Measurements from ENCODE around the gene ERCC2. TPM values are rescaled to one million over a fixed set of nuclear protein-coding genes. Genes with fewer than 3 reads are reported as not detected.
"Not testable (repeated sequence)": the region's sequence is repeated elsewhere in the genome, so short reads cannot be mapped to it uniquely, and the experiment has no call there.

ERCC2 gene
- total RNA-seq = 10 to 100 TPM; 19.0 to 20.0 TPM

DNA sequence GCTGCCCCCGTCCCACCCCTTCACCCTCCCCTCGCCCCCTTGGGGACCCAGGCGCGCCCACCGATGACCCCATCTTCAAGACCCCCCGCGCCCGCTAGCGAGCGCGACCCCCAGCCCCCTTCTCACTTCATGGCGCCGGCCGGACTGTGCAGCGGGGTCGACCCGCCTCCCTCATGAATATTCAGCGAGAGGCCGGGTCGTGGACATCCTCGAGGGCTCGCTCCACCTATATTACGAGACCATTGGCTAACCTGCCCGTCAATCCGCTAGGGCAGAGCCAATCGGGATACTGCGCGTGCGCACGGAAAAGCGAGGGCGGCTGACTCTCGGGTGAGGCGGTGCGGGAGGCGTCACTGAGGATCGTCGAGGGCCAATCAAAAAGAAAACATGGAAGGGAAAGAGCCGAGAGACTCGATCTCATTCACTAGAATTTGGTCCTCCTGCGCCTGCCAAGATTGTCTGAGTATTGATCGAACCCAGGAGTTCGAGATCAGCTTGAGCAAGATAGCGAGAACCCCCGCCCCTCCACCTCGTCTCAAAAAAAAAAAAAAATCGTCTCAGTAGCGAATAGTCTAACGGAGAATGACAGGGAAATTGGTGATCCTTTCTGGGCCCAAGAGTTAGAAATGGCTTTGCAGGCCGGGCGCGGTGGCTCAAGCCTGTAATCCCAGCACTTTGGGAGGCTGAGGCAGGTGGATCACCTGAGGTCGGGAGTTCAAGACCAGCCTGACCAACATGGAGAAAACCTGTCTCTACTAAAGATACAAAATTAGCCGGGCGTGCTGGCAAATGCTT lies at the start of gene ERCC2:
Gene ERCC2 (minus strand): TSS at position 164 of the 795 bp plus-strand sequence. CDS start 33 bp downstream, at position 131.
- Mint-ChIP-seq H3K9me3 (no peaks in the 10 kb centered on the region), H3K36me3 (ENCODE audit: low read depth) (no peaks in the 10 kb centered on the region), H3K27me3 (no peaks in the 10 kb centered on the region), H3K27ac (peak within 1 kb of the TSS; percentile 97), H3K4me3 (peak within 1 kb of the TSS; percentile 89), H3K4me1 (peaks cover 18% of the 10 kb centered on the region)
- CTCF ChIA-PET = interaction anchor here (0.9 to 1.5 kb wide), 6 partner anchors 32 to 322 kb away, joined by 3 to 5 read pairs (median 3); partner anchors contain the start of genes PPP1R13L and QPCTL
- POLR2A ChIA-PET = interaction anchor here (0.7 to 1.1 kb wide), 4 partner anchors 14 to 480 kb away, joined by 3 to 4 read pairs (median 3); no protein-coding TSS in a partner anchor
- peak; percentile 100 for DNase-seq

GRCh38 chr19:45419895-45420294 lies 49.5 kb upstream of the ERCC2 start:
- peaks cover 59% of the 10 kb centered on the region for H3K4me1 Mint-ChIP-seq
- ChIA-PET CTCF (interaction anchor here (1.2 kb wide), 1 partner anchor 19 kb away, joined by 4 read pairs; no protein-coding TSS in a partner anchor), POLR2A (interaction anchor here (1.2 kb wide), 1 partner anchor 48 kb away, joined by 5 read pairs; the partner anchor contains the start of gene FOSB)
- peak overlapping the region; percentile 52 for H3K27ac Mint-ChIP-seq
- no peaks in the 10 kb centered on the region for H3K9me3 Mint-ChIP-seq
- H3K4me3 Mint-ChIP-seq = no peak overlapping the region
- no peaks in the 10 kb centered on the region for H3K27me3 Mint-ChIP-seq
- H3K36me3 Mint-ChIP-seq (ENCODE audit: low read depth) = peaks cover 37% of the 10 kb centered on the region
- no peak for DNase-seq

DNA sequence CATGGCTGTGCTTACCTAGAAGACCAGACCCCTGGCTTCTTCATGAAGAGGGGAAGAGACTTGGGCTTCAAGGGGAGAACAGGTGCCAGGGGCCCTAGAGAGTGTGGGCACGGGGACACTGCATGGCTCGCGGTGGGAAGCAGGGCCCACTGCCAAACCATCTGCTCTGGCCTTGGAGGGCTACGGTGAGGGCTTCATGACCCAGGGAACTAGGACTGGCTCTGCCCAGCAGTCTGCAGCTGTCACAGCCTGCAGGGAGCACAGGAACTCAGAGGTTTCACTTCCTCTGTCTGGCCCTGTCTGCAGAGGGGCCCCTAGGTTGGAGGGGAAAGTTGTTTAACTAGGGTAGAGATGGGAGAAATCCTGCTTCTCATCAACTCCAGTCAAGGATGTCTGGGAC lies 49.0 kb upstream of the ERCC2 start:
- H3K27me3 Mint-ChIP-seq = no peaks in the 10 kb centered on the region
- DNase-seq = peak; percentile 39
- peak overlapping the region; percentile 67 for H3K27ac Mint-ChIP-seq
- H3K36me3 Mint-ChIP-seq (ENCODE audit: low read depth) = peaks cover 40% of the 10 kb centered on the region
- CTCF ChIA-PET = no interaction called here
- no peaks in the 10 kb centered on the region for H3K9me3 Mint-ChIP-seq
- H3K4me1 Mint-ChIP-seq = peaks cover 55% of the 10 kb centered on the region
- no peak overlapping the region for H3K4me3 Mint-ChIP-seq
- POLR2A ChIA-PET = interaction anchor here (1.2 kb wide), 1 partner anchor 48 kb away, joined by 5 read pairs; the partner anchor contains the start of gene FOSB

- Mint-ChIP-seq H3K4me1 (peaks cover 49% of the 10 kb centered on the region), H3K36me3 (ENCODE audit: low read depth) (peaks cover 46% of the 10 kb centered on the region), H3K27ac (peak overlapping the region; percentile 67), H3K27me3 (no peaks in the 10 kb centered on the region), H3K4me3 (no peak overlapping the region), H3K9me3 (no peaks in the 10 kb centered on the region)
- ChIA-PET CTCF (no interaction called here), POLR2A (no interaction called here)
- DNase-seq = no peak
These were observed 48.4 kb upstream of the ERCC2 start for GRCh38 chr19:45418802-45419201.

GRCh38 chr19:45417151-45417550 lies 46.8 kb upstream of the ERCC2 start:
- H3K9me3 Mint-ChIP-seq = no peaks in the 10 kb centered on the region
- POLR2A ChIA-PET = interaction anchor here (0.9 kb wide), 1 partner anchor 8 kb away, joined by 3 read pairs; no protein-coding TSS in a partner anchor
- H3K27ac Mint-ChIP-seq = no peak overlapping the region
- H3K4me1 Mint-ChIP-seq = peaks cover 34% of the 10 kb centered on the region
- DNase-seq = no peak
- peaks cover 57% of the 10 kb centered on the region for H3K36me3 Mint-ChIP-seq (ENCODE audit: low read depth)
- no peak overlapping the region for H3K4me3 Mint-ChIP-seq
- CTCF ChIA-PET = interaction anchor here (0.8 kb wide), 1 partner anchor 22 kb away, joined by 4 read pairs; no protein-coding TSS in a partner anchor
- H3K27me3 Mint-ChIP-seq = no peaks in the 10 kb centered on the region

- Mint-ChIP-seq H3K9me3 (no peaks in the 10 kb centered on the region), H3K4me3 (no peak overlapping the region), H3K4me1 (peaks cover 14% of the 10 kb centered on the region), H3K27ac (no peak overlapping the region), H3K36me3 (ENCODE audit: low read depth) (peaks cover 45% of the 10 kb centered on the region), H3K27me3 (no peaks in the 10 kb centered on the region)
- CTCF ChIA-PET = interaction anchor here (0.8 to 1.2 kb wide), 3 partner anchors 23 to 65 kb away, joined by 3 to 5 read pairs (median 5); no protein-coding TSS in a partner anchor
- DNase-seq = no peak
- POLR2A ChIA-PET = interaction anchor here (0.6 kb wide), 1 partner anchor 9 kb away, joined by 3 read pairs; the partner anchor contains the start of gene ERCC1
These were observed 44.1 kb upstream of the ERCC2 start for GRCh38 chr19:45414468-45414867.

GRCh38 chr19:45413497-45413896 lies 43.1 kb upstream of the ERCC2 start:
- no peak for DNase-seq
- POLR2A ChIA-PET = no interaction called here
- no peak overlapping the region for H3K27ac Mint-ChIP-seq
- H3K36me3 Mint-ChIP-seq (ENCODE audit: low read depth) = peaks cover 39% of the 10 kb centered on the region
- H3K9me3 Mint-ChIP-seq = no peaks in the 10 kb centered on the region
- CTCF ChIA-PET = interaction anchor here (1.7 to 2.4 kb wide), 2 partner anchors 11 to 26 kb away, joined by 6 to 10 read pairs; no protein-coding TSS in a partner anchor
- H3K4me1 Mint-ChIP-seq = peaks cover 10% of the 10 kb centered on the region
- no peaks in the 10 kb centered on the region for H3K27me3 Mint-ChIP-seq
- H3K4me3 Mint-ChIP-seq = no peak overlapping the region

DNA sequence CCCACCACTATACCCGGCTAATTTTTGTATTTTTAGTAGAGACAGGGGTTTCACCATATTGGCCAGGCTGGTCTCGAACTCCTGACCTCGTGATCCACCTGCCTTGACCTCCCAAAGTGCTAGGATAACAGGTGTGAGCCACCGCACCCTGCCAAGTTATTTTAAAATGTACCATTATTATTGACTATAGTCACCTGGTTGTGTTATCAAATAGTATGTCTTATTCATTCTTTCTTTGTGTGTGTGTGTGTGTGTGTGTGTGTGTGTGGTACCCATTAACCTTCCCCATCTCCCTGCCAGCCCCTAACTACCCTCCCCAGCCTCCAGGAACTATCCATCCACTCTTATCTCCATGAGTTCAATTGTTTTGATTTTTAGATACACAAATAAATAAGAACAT lies 40.0 kb upstream of the ERCC2 start:
- H3K27me3 Mint-ChIP-seq, H3K27ac Mint-ChIP-seq, DNase-seq, POLR2A ChIA-PET, CTCF ChIA-PET, H3K4me3 Mint-ChIP-seq, H3K9me3 Mint-ChIP-seq: not testable (repeated sequence)
- Mint-ChIP-seq H3K4me1 (peaks cover 23% of the 10 kb centered on the region), H3K36me3 (ENCODE audit: low read depth) (peaks cover 25% of the 10 kb centered on the region)

GRCh38 chr19:45409557-45409920 lies 39.2 kb upstream of the ERCC2 start:
- Mint-ChIP-seq H3K4me3 (no peak overlapping the region), H3K9me3 (no peaks in the 10 kb centered on the region), H3K4me1 (peaks cover 31% of the 10 kb centered on the region), H3K27ac (no peak overlapping the region), H3K36me3 (ENCODE audit: low read depth) (peaks cover 24% of the 10 kb centered on the region), H3K27me3 (peaks cover 1% of the 10 kb centered on the region)
- CTCF ChIA-PET = no interaction called here
- no peak for DNase-seq
- POLR2A ChIA-PET = interaction anchor here (1.4 kb wide), 1 partner anchor 8 kb away, joined by 3 read pairs; no protein-coding TSS in a partner anchor

DNA sequence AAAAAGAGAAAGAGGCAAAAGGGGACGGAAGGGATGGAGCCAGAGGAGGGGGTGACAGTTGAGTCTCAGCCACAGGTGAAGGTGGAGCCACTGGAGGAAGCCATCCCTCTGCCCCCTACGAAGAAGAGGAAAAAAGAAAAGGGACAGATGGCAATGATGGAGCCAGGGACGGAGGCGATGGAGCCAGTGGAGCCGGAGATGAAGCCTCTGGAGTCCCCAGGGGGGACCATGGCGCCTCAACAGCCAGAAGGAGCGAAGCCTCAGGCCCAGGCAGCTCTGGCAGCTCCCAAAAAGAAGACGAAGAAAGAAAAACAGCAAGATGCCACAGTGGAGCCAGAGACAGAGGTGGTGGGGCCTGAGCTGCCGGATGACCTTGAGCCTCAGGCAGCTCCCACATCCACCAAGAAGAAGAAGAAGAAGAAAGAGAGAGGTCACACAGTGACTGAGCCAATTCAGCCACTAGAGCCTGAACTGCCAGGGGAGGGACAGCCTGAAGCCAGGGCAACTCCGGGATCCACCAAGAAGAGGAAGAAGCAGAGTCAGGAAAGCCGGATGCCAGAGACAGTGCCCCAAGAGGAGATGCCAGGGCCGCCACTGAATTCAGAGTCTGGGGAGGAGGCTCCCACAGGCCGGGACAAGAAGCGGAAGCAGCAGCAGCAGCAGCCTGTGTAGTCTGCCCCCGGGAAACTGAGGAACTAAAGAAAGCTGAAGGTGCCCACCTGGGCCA lies 38.6 kb upstream of the ERCC2 start:
- peaks cover 18% of the 10 kb centered on the region for H3K36me3 Mint-ChIP-seq (ENCODE audit: low read depth)
- H3K9me3 Mint-ChIP-seq = no peaks in the 10 kb centered on the region
- H3K27ac Mint-ChIP-seq = no peak overlapping the region
- POLR2A ChIA-PET = interaction anchor here (1.4 kb wide), 1 partner anchor 9 kb away, joined by 3 read pairs; no protein-coding TSS in a partner anchor
- peaks cover 36% of the 10 kb centered on the region for H3K4me1 Mint-ChIP-seq
- no peak overlapping the region for H3K4me3 Mint-ChIP-seq
- no peak for DNase-seq
- H3K27me3 Mint-ChIP-seq = peaks cover 6% of the 10 kb centered on the region
- CTCF ChIA-PET = no interaction called here

- no peak for DNase-seq
- H3K27me3 Mint-ChIP-seq = peaks cover 15% of the 10 kb centered on the region
- H3K36me3 Mint-ChIP-seq (ENCODE audit: low read depth) = peaks cover 9% of the 10 kb centered on the region
- H3K4me3 Mint-ChIP-seq = peak overlapping the region; percentile 22
- H3K4me1 Mint-ChIP-seq = peaks cover 42% of the 10 kb centered on the region
- ChIA-PET CTCF (interaction anchor here (1.9 kb wide), 1 partner anchor 31 kb away, joined by 12 read pairs; no protein-coding TSS in a partner anchor), POLR2A (interaction anchor here (1.0 kb wide), 1 partner anchor 17 kb away, joined by 3 read pairs; no protein-coding TSS in a partner anchor)
- H3K9me3 Mint-ChIP-seq = no peaks in the 10 kb centered on the region
- no peak overlapping the region for H3K27ac Mint-ChIP-seq
These were observed 37.7 kb upstream of the ERCC2 start for GRCh38 chr19:45408121-45408520.

DNA sequence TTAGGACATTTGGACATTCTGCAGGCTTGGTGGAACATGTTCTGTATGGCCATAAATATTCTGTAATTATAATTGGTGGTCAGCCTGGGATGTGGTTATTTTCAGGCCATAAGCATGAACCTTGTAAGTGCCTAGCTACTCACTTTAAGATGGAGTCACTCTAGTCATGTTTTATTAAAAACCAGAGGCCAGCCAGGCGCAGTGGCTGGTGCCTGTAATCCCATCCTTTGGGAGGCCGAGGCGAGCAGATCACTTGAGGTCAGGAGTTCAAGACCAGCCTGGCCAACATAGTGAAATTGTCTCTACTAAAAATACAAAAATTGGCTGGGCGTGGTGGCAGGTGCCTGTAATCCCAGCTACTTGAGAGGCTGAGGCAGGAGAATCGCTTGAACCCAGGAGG lies 37.2 kb upstream of the ERCC2 start:
- not testable (repeated sequence) for DNase-seq; H3K27ac Mint-ChIP-seq; H3K9me3 Mint-ChIP-seq; H3K36me3 Mint-ChIP-seq (ENCODE audit: low read depth)
- H3K4me3 Mint-ChIP-seq = peak overlapping the region; percentile 84
- ChIA-PET POLR2A (interaction anchor here (0.7 to 1.1 kb wide), 3 partner anchors 9 to 17 kb away, joined by 3 read pairs; no protein-coding TSS in a partner anchor), CTCF (interaction anchor here (0.8 to 1.9 kb wide), 3 partner anchors 32 to 78 kb away, joined by 4 to 12 read pairs (median 5); no protein-coding TSS in a partner anchor)
- H3K27me3 Mint-ChIP-seq = peaks cover 20% of the 10 kb centered on the region
- H3K4me1 Mint-ChIP-seq = peaks cover 44% of the 10 kb centered on the region

All from activated CD4-positive, alpha-beta memory T cell treated with anti-CD3 and anti-CD28 coated beads, Interleukin-2, amount 10 ng/mL, durations not matched to agents 7 days and 5 days (primary cell).